ENCODE data around the gene AMDHD2. TPM values are rescaled to one million over a fixed set of nuclear protein-coding genes. Genes with fewer than 3 reads are reported as not detected.
A peak's percentile ranks its signal among the peaks of the same experiment; 100 is the strongest.

Gene AMDHD2
- total RNA-seq, 4 donors from 2014 or later: 32.9 to 50.3 (median 42.2) TPM

DNA sequence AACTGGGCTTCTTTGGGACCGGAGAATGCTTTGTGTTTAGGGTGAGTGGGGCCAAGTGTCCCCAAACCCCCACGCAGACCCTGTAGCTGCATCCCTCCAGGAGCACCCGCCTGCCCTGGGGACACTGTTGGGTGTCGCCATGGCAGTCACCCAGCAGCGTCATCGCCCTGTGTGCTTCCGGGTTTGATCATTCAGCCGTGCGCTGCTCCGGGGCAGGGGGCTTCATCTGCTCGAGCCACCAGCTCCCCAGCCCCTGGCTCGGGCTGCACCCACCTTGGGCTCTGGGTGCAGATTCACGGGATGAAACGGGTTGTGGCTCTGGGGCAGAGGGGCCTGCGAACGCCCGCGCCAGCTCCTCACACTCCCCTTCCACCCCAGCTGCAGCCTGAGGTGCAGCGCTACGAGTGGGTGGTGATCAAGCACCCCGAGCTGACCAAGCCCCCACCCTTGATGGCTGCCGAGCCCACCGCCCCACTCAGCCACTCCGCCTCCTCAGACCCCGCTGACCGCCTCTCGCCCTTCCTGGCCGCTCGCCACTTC lies 20.2 kb upstream of the AMDHD2 start:
- 56 to 72% methylated on average over 27 to 29 of the region's 29 CpGs for WGBS, 2 donors
- DNase-seq (ENCODE audit: low spot score in 2 of 2): no peak
- TF ChIP-seq, protein P1, sequence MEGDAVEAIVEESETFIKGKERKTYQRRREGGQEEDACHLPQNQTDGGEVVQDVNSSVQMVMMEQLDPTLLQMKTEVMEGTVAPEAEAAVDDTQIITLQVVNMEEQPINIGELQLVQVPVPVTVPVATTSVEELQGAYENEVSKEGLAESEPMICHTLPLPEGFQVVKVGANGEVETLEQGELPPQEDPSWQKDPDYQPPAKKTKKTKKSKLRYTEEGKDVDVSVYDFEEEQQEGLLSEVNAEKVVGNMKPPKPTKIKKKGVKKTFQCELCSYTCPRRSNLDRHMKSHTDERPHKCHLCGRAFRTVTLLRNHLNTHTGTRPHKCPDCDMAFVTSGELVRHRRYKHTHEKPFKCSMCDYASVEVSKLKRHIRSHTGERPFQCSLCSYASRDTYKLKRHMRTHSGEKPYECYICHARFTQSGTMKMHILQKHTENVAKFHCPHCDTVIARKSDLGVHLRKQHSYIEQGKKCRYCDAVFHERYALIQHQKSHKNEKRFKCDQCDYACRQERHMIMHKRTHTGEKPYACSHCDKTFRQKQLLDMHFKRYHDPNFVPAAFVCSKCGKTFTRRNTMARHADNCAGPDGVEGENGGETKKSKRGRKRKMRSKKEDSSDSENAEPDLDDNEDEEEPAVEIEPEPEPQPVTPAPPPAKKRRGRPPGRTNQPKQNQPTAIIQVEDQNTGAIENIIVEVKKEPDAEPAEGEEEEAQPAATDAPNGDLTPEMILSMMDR (IDR thresholded peaks at IDR 0.05): no peak
- TF ChIP-seq POLR2A (IDR thresholded peaks at IDR 0.05): no peak
- no peak overlapping the region for H3K4me3 ChIP-seq (ENCODE audit: low read depth, poor library complexity, severe bottlenecking)
- intact Hi-C loops (cut with DNase I; ENCODE audit: low total_unique reads): loop anchor here (1.0 to 10.0 kb wide), 2 partner anchors 159 to 265 kb away; partner anchors contain the start of gene DNASE1L2

- no peak overlapping the region for H3K4me3 ChIP-seq (ENCODE audit: low read depth, poor library complexity, severe bottlenecking)
- no peak for DNase-seq (ENCODE audit: low spot score in 2 of 2)
- WGBS, 2 donors: 83 to 84% methylated on average over 16 to 20 of the region's 20 CpGs
- no peak for TF ChIP-seq POLR2A (IDR thresholded peaks at IDR 0.05)
- TF ChIP-seq, protein P1 (IDR thresholded peaks at IDR 0.05): no peak
- intact Hi-C loops (cut with DNase I; ENCODE audit: low total_unique reads): loop anchor here (1.0 to 10.0 kb wide), 2 partner anchors 159 to 266 kb away; partner anchors contain the start of gene DNASE1L2
Observed at GRCh38 chr16:2500430-2500917, 19.7 kb upstream of the AMDHD2 start.

GRCh38 chr16:2500918-2501750 lies 19.0 kb upstream of the AMDHD2 start:
- intact Hi-C loops (cut with DNase I; ENCODE audit: low total_unique reads): loop anchor here (1.0 to 10.0 kb wide), 2 partner anchors 160 to 266 kb away; partner anchors contain the start of gene DNASE1L2
- H3K4me3 ChIP-seq (ENCODE audit: low read depth, poor library complexity, severe bottlenecking): no peak overlapping the region
- TF ChIP-seq, protein P1 (IDR thresholded peaks at IDR 0.05): peak in 1 of 3 donors; percentile 82
- no peak for TF ChIP-seq POLR2A (IDR thresholded peaks at IDR 0.05)
- 36 to 50% methylated on average over 16 to 21 of the region's 23 CpGs for WGBS, 2 donors
- DNase-seq (ENCODE audit: low spot score in 2 of 2): peak in 1 of 2 donors; percentile 97

DNA sequence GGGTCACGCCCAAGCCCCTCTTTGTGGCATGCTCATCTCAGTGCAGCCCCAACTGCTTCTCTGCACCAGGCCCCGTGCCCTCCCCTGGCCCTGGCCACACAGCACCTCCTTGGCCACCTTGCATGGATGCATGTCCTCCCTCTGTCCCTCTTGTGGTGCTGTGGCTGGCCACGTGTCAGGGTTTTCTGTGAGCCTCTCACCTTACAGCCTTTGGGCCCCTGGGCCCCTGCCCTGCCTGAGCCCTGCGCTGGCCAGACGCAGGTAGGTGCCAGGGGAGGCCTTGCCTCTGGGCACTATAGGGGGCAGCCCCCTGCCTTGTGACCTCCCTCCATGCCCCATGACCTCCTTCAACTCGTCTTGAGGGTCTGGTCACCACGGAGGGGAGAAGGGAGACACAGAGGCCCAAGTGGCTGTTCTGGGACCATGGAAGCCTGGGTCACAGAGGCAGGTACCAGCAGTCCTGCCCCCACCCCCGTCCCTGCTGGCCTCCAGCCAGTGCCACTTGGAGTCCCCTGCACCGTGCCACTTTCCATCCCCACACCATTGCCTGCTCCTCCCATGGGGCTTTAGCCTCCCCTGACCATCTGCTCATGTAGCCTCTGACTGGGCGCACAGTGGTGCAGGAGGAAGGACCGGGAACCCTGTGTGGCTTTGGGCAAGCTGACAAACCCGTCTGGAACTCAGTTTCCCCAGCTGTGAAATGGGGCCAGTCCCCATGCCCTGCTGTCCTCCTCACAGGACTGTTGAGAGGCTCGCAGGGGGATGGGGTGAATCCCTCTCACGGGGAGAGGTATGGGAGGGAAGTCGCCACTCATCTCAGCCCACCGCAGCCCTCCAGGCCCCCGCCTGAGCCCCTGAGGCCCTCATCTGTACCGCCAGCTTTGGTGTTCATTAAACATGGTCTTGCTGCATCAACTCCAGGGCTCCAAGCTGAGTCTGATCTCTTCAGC lies 17.9 kb upstream of the AMDHD2 start:
- 71 to 81% methylated on average over 15 of the region's 18 CpGs for WGBS, 2 donors
- intact Hi-C loops (cut with DNase I; ENCODE audit: low total_unique reads): loop anchor here (10.0 kb wide), 1 partner anchor 267 kb away; the partner anchor contains the start of gene DNASE1L2
- no peak overlapping the region for H3K4me3 ChIP-seq (ENCODE audit: low read depth, poor library complexity, severe bottlenecking)
- DNase-seq (ENCODE audit: low spot score in 2 of 2): no peak
- TF ChIP-seq POLR2A (IDR thresholded peaks at IDR 0.05): no peak
- TF ChIP-seq, protein P1 (IDR thresholded peaks at IDR 0.05): no peak

- TF ChIP-seq POLR2A (IDR thresholded peaks at IDR 0.05): no peak
- TF ChIP-seq, protein P1 (IDR thresholded peaks at IDR 0.05): no peak
- H3K4me3 ChIP-seq (ENCODE audit: low read depth, poor library complexity, severe bottlenecking): no peak overlapping the region
- DNase-seq (ENCODE audit: low spot score in 2 of 2): no peak
- WGBS, 2 donors: 89 to 91% methylated on average over 14 of the region's 14 CpGs
- intact Hi-C loops (cut with DNase I; ENCODE audit: low total_unique reads): loop anchor here (10.0 kb wide), 1 partner anchor 271 kb away; the partner anchor contains the start of gene DNASE1L2
Observed at GRCh38 chr16:2505695-2506094, 14.5 kb upstream of the AMDHD2 start.
